B cell (primary cell): Measurements from ENCODE around the gene UTP3. TPM values are rescaled to one million over a fixed set of nuclear protein-coding genes. Genes with fewer than 3 reads are reported as not detected.
A peak's percentile ranks its signal among the peaks of the same experiment; 100 is the strongest.

Experiments
- ATAC-seq: fragments of 200-7000 bp; cut with Tn5 transposase; one replicate; pipeline ENCODE4 v1.10.0; 2021; ENCODE audit warnings: low read depth, mild to moderate bottlenecking, moderate number of reproducible peaks, moderate library complexity
- CTCF ChIA-PET: fragments of 350-600 bp; sonication (Branson Sonifier 250); formaldehyde crosslinking; loops from one replicate; lab custom pipeline; 2021; ENCODE audit warnings: antibody characterized with exemption, inconsistent platforms; lab: Charles Lee
- POLR2A ChIA-PET: fragments of 350-600 bp; sonication (Branson Sonifier 250); formaldehyde crosslinking; loops from one replicate; lab custom pipeline; 2021; ENCODE audit warnings: antibody characterized with exemption; lab: Charles Lee
- DNase-seq: peaks from one replicate; pipeline ENCODE4 v3.0.0; 2013
- H2AFZ ChIP-seq: 2 replicates; pipeline ENCODE4 v1.6.1; 2012; ENCODE audit warnings: mild to moderate bottlenecking, low read depth, low read length; ENCODE audit not compliant: insufficient read depth, poor library complexity, severe bottlenecking
- H3K27ac ChIP-seq, 2 donors: 1 replicate in 1 of 2; 2 replicates in 1 of 2; pipeline ENCODE4 v1.5.1; 2012 to 2013; ENCODE audit warnings: low read length in 2 of 2, mild to moderate bottlenecking in 2 of 2, moderate library complexity in 1 of 2
- H3K27me3 ChIP-seq, 4 experiments: fragments of 200-600 bp in 1 of 4; sonication (generic) in 1 of 4; replicated peaks in 1 of 4; 1 replicate in 2 of 4; 2 replicates in 2 of 4; pipeline versions ENCODE4 v1.6.1 to v1.7.0; 2013 to 2016; ENCODE audit warnings: low read length in 3 of 4, mild to moderate bottlenecking in 2 of 4, mixed read lengths in 1 of 4, moderate library complexity in 1 of 4; ENCODE audit not compliant: insufficient read depth in 4 of 4, control insufficient read depth in 3 of 4; ENCODE audit errors: control extremely low read depth in 1 of 4
- H3K36me3 ChIP-seq, 2 experiments: replicated peaks in 1 of 2; 1 replicate in 1 of 2; 2 replicates in 1 of 2; pipeline versions ENCODE4 v1.6.1 to v1.7.1; 2013; ENCODE audit warnings: low read length in 1 of 2; ENCODE audit not compliant: insufficient read depth in 2 of 2, control insufficient read depth in 1 of 2; ENCODE audit errors: control extremely low read depth in 1 of 2, extremely low read depth in 1 of 2
- H3K4me1 ChIP-seq, 2 donors: fragments of 200-600 bp in 1 of 2; sonication (generic) in 1 of 2; 1 replicate in 1 of 2; 2 replicates in 1 of 2; pipeline versions ENCODE4 v1.5.1 to v1.6.1; 2013 to 2017; ENCODE audit warnings: low read length in 2 of 2; ENCODE audit not compliant: control insufficient read depth in 2 of 2, insufficient read depth in 2 of 2
- H3K4me2 ChIP-seq: replicated peaks from 2 replicates; pipeline ENCODE3; 2012; ENCODE audit warnings: mild to moderate bottlenecking, low read depth, low read length; ENCODE audit not compliant: poor library complexity, severe bottlenecking
- H3K4me3 ChIP-seq, 5 experiments: fragments of 200-600 bp in 1 of 5; sonication (generic) in 1 of 5; 1 replicate in 3 of 5; 2 replicates in 2 of 5; pipeline versions ENCODE4 v1.5.1 to v1.7.0; 2011 to 2016; ENCODE audit warnings: low read length in 4 of 5, mild to moderate bottlenecking in 4 of 5, low read depth in 2 of 5, control low read depth in 1 of 5, moderate library complexity in 1 of 5; ENCODE audit not compliant: insufficient read depth in 1 of 5; ENCODE audit errors: control extremely low read depth in 1 of 5, extremely low read depth in 1 of 5
- H3K79me2 ChIP-seq: fragments of 200-600 bp; sonication (generic); one replicate; pipeline ENCODE4 v1.6.0; 2016; ENCODE audit warnings: low read length; ENCODE audit not compliant: control insufficient read depth, insufficient read depth
- H3K9ac ChIP-seq: fragments of 200-600 bp; sonication (generic); 2 replicates; pipeline ENCODE4 v1.6.1; 2017; ENCODE audit warnings: mild to moderate bottlenecking, low read length, moderate library complexity
- H3K9me3 ChIP-seq, 3 donors: one replicate each; pipeline versions ENCODE4 v1.6.1 to v1.7.1; 2013; ENCODE audit warnings: low read length in 2 of 3; ENCODE audit not compliant: control insufficient read depth in 2 of 3, insufficient read depth in 1 of 3; ENCODE audit errors: control extremely low read depth in 1 of 3
- H4K20me1 ChIP-seq: 2 replicates; pipeline ENCODE4 v1.6.0; 2012; ENCODE audit warnings: mild to moderate bottlenecking, low read length; ENCODE audit not compliant: insufficient read depth, control insufficient read depth, poor library complexity, severe bottlenecking
- H3K27ac Mint-ChIP-seq: one replicate; pipeline ENCODE4 v1.8.0; 2021; ENCODE audit warnings: mixed read lengths
- H3K27me3 Mint-ChIP-seq: one replicate; pipeline ENCODE4 v1.8.0; 2021; ENCODE audit warnings: mixed read lengths
- H3K4me1 Mint-ChIP-seq: one replicate; pipeline ENCODE4 v1.8.0; 2021; ENCODE audit warnings: mixed read lengths
- H3K4me3 Mint-ChIP-seq: one replicate; pipeline ENCODE4 v1.8.0; 2021; ENCODE audit warnings: mixed read lengths
- H3K9me3 Mint-ChIP-seq: one replicate; pipeline ENCODE4 v1.8.0; 2022; ENCODE audit warnings: mixed read lengths; ENCODE audit not compliant: insufficient read depth
- CTCF ChIP-seq: fragments of 200-600 bp; IDR thresholded peaks from one replicate; pipeline ENCODE4 v1.8.0; 2022; ENCODE audit warnings: antibody characterized with exemption, mild to moderate bottlenecking
- EZH2 ChIP-seq: IDR thresholded peaks from 2 replicates; pipeline ENCODE4 v1.6.1; 2012; ENCODE audit warnings: borderline replicate concordance, low read depth, mild to moderate bottlenecking, moderate library complexity, low read length; ENCODE audit not compliant: insufficient read depth, poor library complexity, severe bottlenecking
- WGBS: methylation state at CpG from one replicate; pipeline ENCODE4 v1.1.5; 2013; ENCODE audit warnings: missing lambda C conversion rate; ENCODE audit not compliant: insufficient coverage; 5-methylcytosine and 5-hydroxymethylcytosine counted together
- intact Hi-C: fragments of 100-400 bp; cut with micrococcal nuclease; formaldehyde crosslinking; loops from one replicate; pipeline ENCODE4 v1.10.0; 2022
- polyA plus RNA-seq: library from polyadenylated mRNA; depleted of rRNA; stranded (reverse); fragments of >200 nt; gene quantifications from 2 replicates; pipeline ENCODE4 v1.2.3, GENCODE V29; 2012
- total RNA-seq, 2 donors: library from RNA; stranded (reverse); fragments of 120-200 nt in 1 of 2; gene quantifications; 1 replicate in 1 of 2; 2 replicates in 1 of 2; pipeline versions ENCODE4 v1.2.3 to v1.2.4, GENCODE V29; 2013 to 2022

Gene UTP3
- total and polyA plus RNA-seq, 2 donors (not counting 1 experiment from before 2014, with no cell fraction given), result 6.2 to 42.2 TPM

- peak overlapping the region in 4 of 5 experiments; percentile 77 to 88 (median 84) for H3K4me3 ChIP-seq
- ChIA-PET CTCF (interaction anchor here (1.0 to 4.2 kb wide), 13 partner anchors 14 to 306 kb away, joined by 3 to 59 read pairs (median 6); partner anchors contain the start of genes GRSF1, MOB1B and UTP3), POLR2A (interaction anchor here (0.5 to 3.2 kb wide), 10 partner anchors 13 to 290 kb away, joined by 3 to 29 read pairs (median 4); partner anchors contain the start of genes GRSF1 and UTP3)
- H3K4me1 ChIP-seq, result peaks cover 17 to 25% of the 10 kb centered on the region in 2 donors
- H3K9ac ChIP-seq, result peak overlapping the region; percentile 78
- WGBS, result under 1% methylated on average over 39 of the region's 39 CpGs
- TF ChIP-seq EZH2, result no peak
- TF ChIP-seq CTCF, result no peak
- H3K27ac ChIP-seq, result peak overlapping the region in 1 of 2 donors; percentile 80
- DNase-seq, result no peak
- H3K4me2 ChIP-seq, result peak overlapping the region; percentile 80
- Mint-ChIP-seq H3K4me3 (peak overlapping the region; percentile 91), H3K9me3 (no peaks in the 10 kb centered on the region), H3K27me3 (no peaks in the 10 kb centered on the region), H3K27ac (peak overlapping the region; percentile 98), H3K4me1 (peaks cover 27% of the 10 kb centered on the region)
- H2AFZ ChIP-seq, result peak overlapping the region; percentile 93
- intact Hi-C loops, result loop anchor here (1.0 to 5.0 kb wide), 8 partner anchors 17 to 288 kb away; partner anchors contain the start of genes DCK, GRSF1, MOB1B and UTP3
- H3K9me3 ChIP-seq, result no peaks in the 10 kb centered on the region
- H3K27me3 ChIP-seq, result no peaks in the 10 kb centered on the region
- H4K20me1 ChIP-seq, result no peaks in the 10 kb centered on the region
- ATAC-seq, result peak; percentile 28
- peaks cover 26% of the 10 kb centered on the region for H3K79me2 ChIP-seq
- H3K36me3 ChIP-seq, result no peaks in the 10 kb centered on the region
These were observed 16.5 kb downstream of the UTP3 start for GRCh38 chr4:70704931-70705182.
